Spinal cord (tissue), 10 donors: ENCODE results near the gene C3orf70. TPM values are rescaled to one million over a fixed set of nuclear protein-coding genes. Genes with fewer than 3 reads are reported as not detected.

Experiments
- DNase-seq, 6 donors: peaks; one replicate each; pipeline versions ENCODE4 v3.0.0 to v3.0.0-alpha.2; 2013 to 2015; ENCODE audit warnings: low spot score in 6 of 6, low read depth in 4 of 6
- H3K27ac ChIP-seq: one replicate; pipeline ENCODE4 v1.5.1; 2013; ENCODE audit warnings: low read depth, low read length, control low read depth
- H3K27me3 ChIP-seq: one replicate; pipeline ENCODE4 v1.6.1; 2013; ENCODE audit warnings: low read length; ENCODE audit not compliant: control insufficient read depth, insufficient read depth
- H3K36me3 ChIP-seq: one replicate; pipeline ENCODE4 v1.6.1; 2013; ENCODE audit warnings: low read length; ENCODE audit not compliant: control insufficient read depth, insufficient read depth
- H3K4me1 ChIP-seq: one replicate; pipeline ENCODE4 v1.6.1; 2013; ENCODE audit warnings: low read length; ENCODE audit not compliant: control insufficient read depth, insufficient read depth
- H3K4me3 ChIP-seq: one replicate; pipeline ENCODE4 v1.5.1; 2013; ENCODE audit warnings: low read depth, low read length, control low read depth
- H3K9me3 ChIP-seq: one replicate; pipeline ENCODE4 v1.6.1; 2013; ENCODE audit warnings: low read length; ENCODE audit not compliant: control insufficient read depth, insufficient read depth
- WGBS: methylation state at CpG from one replicate; pipeline ENCODE4 v1.1.5; 2013; ENCODE audit warnings: missing lambda C conversion rate; ENCODE audit not compliant: insufficient coverage; 5-methylcytosine and 5-hydroxymethylcytosine counted together
- polyA plus RNA-seq, 2 donors: library from polyadenylated mRNA; unstranded; fragments of 120-200 nt; gene quantifications; one replicate each; pipeline ENCODE4 v1.2.1, GENCODE V29; 2013; ENCODE audit not compliant: insufficient read length in 2 of 2
- total RNA-seq, 2 donors: library from RNA; depleted of rRNA in 1 of 2; stranded (reverse); fragments of 120-200 nt in 1 of 2; fragments of >200 nt in 1 of 2; gene quantifications; one replicate each; pipeline versions ENCODE4 v1.2.3 to v1.2.4, GENCODE V29; 2013 to 2014
- donor health status: healthy.

Gene C3orf70
- total and polyA plus RNA-seq, 4 donors = 26.4 to 55.0 (median 40.7) TPM

- no peaks in the 10 kb centered on the region for H3K27me3 ChIP-seq
- no peak overlapping the region for H3K27ac ChIP-seq
- H3K9me3 ChIP-seq = no peaks in the 10 kb centered on the region
- peaks cover 37% of the 10 kb centered on the region for H3K36me3 ChIP-seq
- DNase-seq = no peak
- H3K4me3 ChIP-seq = no peak overlapping the region
- H3K4me1 ChIP-seq = no peaks in the 10 kb centered on the region
- 96% methylated on average over 7 of the region's 8 CpGs for WGBS
Measured at GRCh38 chr3:185051801-185052200, 101.1 kb downstream of the C3orf70 start.

- H3K4me1 ChIP-seq = peaks cover 7% of the 10 kb centered on the region
- no peak for DNase-seq
Measured at GRCh38 chr3:185049710-185050109, 103.2 kb downstream of the C3orf70 start.

GRCh38 chr3:185046603-185047002, 106.3 kb downstream of the C3orf70 start:
- H3K27ac ChIP-seq = no peak overlapping the region
- peaks cover 15% of the 10 kb centered on the region for H3K4me1 ChIP-seq
- no peaks in the 10 kb centered on the region for H3K9me3 ChIP-seq
- 87% methylated on average over 3 of the region's 4 CpGs for WGBS
- no peaks in the 10 kb centered on the region for H3K27me3 ChIP-seq
- H3K4me3 ChIP-seq = no peak overlapping the region
- DNase-seq = no peak
- H3K36me3 ChIP-seq = peaks cover 21% of the 10 kb centered on the region

More at GRCh38 chr3:185049710-185050109, 103.2 kb downstream of the C3orf70 start:
- H3K27me3 ChIP-seq = no peaks in the 10 kb centered on the region
- no peaks in the 10 kb centered on the region for H3K9me3 ChIP-seq
- H3K36me3 ChIP-seq = peaks cover 33% of the 10 kb centered on the region
- WGBS = no CpG with 5 or more reads among the region's 4 CpGs
- H3K27ac ChIP-seq = no peak overlapping the region
- H3K4me3 ChIP-seq = no peak overlapping the region

GRCh38 chr3:185046164-185046515, 106.7 kb downstream of the C3orf70 start:
- DNase-seq = no peak
- peaks cover 15% of the 10 kb centered on the region for H3K4me1 ChIP-seq
- H3K9me3 ChIP-seq = no peaks in the 10 kb centered on the region
- peaks cover 17% of the 10 kb centered on the region for H3K36me3 ChIP-seq
- H3K27ac ChIP-seq = no peak overlapping the region
- H3K27me3 ChIP-seq = no peaks in the 10 kb centered on the region
- WGBS = no CpG with 5 or more reads among the region's 1 CpG
- no peak overlapping the region for H3K4me3 ChIP-seq

- peaks cover 15% of the 10 kb centered on the region for H3K4me1 ChIP-seq
- H3K4me3 ChIP-seq = no peak overlapping the region
- H3K27ac ChIP-seq = no peak overlapping the region
- no peaks in the 10 kb centered on the region for H3K27me3 ChIP-seq
- H3K9me3 ChIP-seq = no peaks in the 10 kb centered on the region
- no peaks in the 10 kb centered on the region for H3K36me3 ChIP-seq
- 59% methylated on average over 4 of the region's 7 CpGs for WGBS
- peak in 1 of 6 donors; percentile 52 for DNase-seq
Measured at GRCh38 chr3:185042312-185043050, 110.4 kb downstream of the C3orf70 start.

GRCh38 chr3:185041540-185041939, 111.3 kb downstream of the C3orf70 start:
- Histone ChIP-seq H3K27ac (no peak overlapping the region), H3K4me3 (no peak overlapping the region), H3K27me3 (no peaks in the 10 kb centered on the region), H3K9me3 (no peaks in the 10 kb centered on the region), H3K4me1 (peaks cover 15% of the 10 kb centered on the region), H3K36me3 (no peaks in the 10 kb centered on the region)
- 33% methylated on average over 3 of the region's 4 CpGs for WGBS
- peak in 1 of 6 donors; percentile 24 for DNase-seq

- H3K4me3 ChIP-seq = no peak overlapping the region
- no peaks in the 10 kb centered on the region for H3K36me3 ChIP-seq
- H3K27ac ChIP-seq = no peak overlapping the region
- no peak for DNase-seq
- peaks cover 13% of the 10 kb centered on the region for H3K4me1 ChIP-seq
- WGBS = 100% methylated on average over 1 of the region's 1 CpG
- H3K9me3 ChIP-seq = no peaks in the 10 kb centered on the region
- H3K27me3 ChIP-seq = no peaks in the 10 kb centered on the region
Measured at GRCh38 chr3:185040425-185040824, 112.4 kb downstream of the C3orf70 start.

GRCh38 chr3:185037801-185038200, 115.1 kb downstream of the C3orf70 start:
- no peaks in the 10 kb centered on the region for H3K27me3 ChIP-seq
- H3K27ac ChIP-seq = no peak overlapping the region
- no CpG with 5 or more reads among the region's 1 CpG for WGBS
- DNase-seq = no peak
- no peak overlapping the region for H3K4me3 ChIP-seq
- H3K36me3 ChIP-seq = no peaks in the 10 kb centered on the region
- no peaks in the 10 kb centered on the region for H3K9me3 ChIP-seq
- peaks cover 3% of the 10 kb centered on the region for H3K4me1 ChIP-seq

GRCh38 chr3:185030951-185031350, 121.9 kb downstream of the C3orf70 start:
- Histone ChIP-seq H3K27me3 (no peaks in the 10 kb centered on the region), H3K4me1 (no peaks in the 10 kb centered on the region), H3K9me3 (no peaks in the 10 kb centered on the region), H3K27ac (no peak overlapping the region), H3K4me3 (no peak overlapping the region), H3K36me3 (peaks cover 2% of the 10 kb centered on the region)
- WGBS = no CpG with 5 or more reads among the region's 3 CpGs
- DNase-seq = peak in 3 of 6 donors; percentile 15 to 44 (median 43)

GRCh38 chr3:185030399-185030798, 122.5 kb downstream of the C3orf70 start:
- no peak overlapping the region for H3K27ac ChIP-seq
- DNase-seq = no peak
- no peaks in the 10 kb centered on the region for H3K9me3 ChIP-seq
- H3K4me1 ChIP-seq = no peaks in the 10 kb centered on the region
- H3K27me3 ChIP-seq = no peaks in the 10 kb centered on the region
- H3K4me3 ChIP-seq = no peak overlapping the region
- 77% methylated on average over 2 of the region's 3 CpGs for WGBS
- peaks cover 2% of the 10 kb centered on the region for H3K36me3 ChIP-seq
